HG03066 (cell line): ENCODE data around the gene MC4R.
"Not testable (repeated sequence)": the region's sequence is repeated elsewhere in the genome, so short reads cannot be mapped to it uniquely, and the experiment has no call there.

Experiments used
- ATAC-seq: cut with Tn5 transposase; IDR thresholded peaks from one replicate; pipeline ENCODE4 v1.9.1; 2021; ENCODE audit warnings: low read depth; ENCODE audit not compliant: unreplicated experiment

Gene MC4R

GRCh38 chr18:60372596-60372995, at the start of gene MC4R:
Gene MC4R (minus strand): TSS chr18:60372775. CDS start chr18:60372349, 426 bp downstream.
- ATAC-seq = no peak

GRCh38 chr18:60422306-60422705, 49.7 kb upstream of the MC4R start:
- not testable (repeated sequence) for ATAC-seq

GRCh38 chr18:60421356-60422118, 49.0 kb upstream of the MC4R start:
- ATAC-seq = no peak

GRCh38 chr18:60417946-60418345, 45.4 kb upstream of the MC4R start:
- no peak for ATAC-seq

GRCh38 chr18:60413944-60414547, 41.5 kb upstream of the MC4R start:
- ATAC-seq = no peak

GRCh38 chr18:60411715-60412114, 39.1 kb upstream of the MC4R start:
- no peak for ATAC-seq

- ATAC-seq = no peak
Observed at GRCh38 chr18:60406721-60407120, 34.1 kb upstream of the MC4R start.

GRCh38 chr18:60404486-60405085, 32.0 kb upstream of the MC4R start:
- ATAC-seq = no peak

GRCh38 chr18:60401346-60401745, 28.8 kb upstream of the MC4R start:
- ATAC-seq = no peak

- no peak for ATAC-seq
Observed at GRCh38 chr18:60391571-60392226, 19.1 kb upstream of the MC4R start.

- ATAC-seq = no peak
Observed at GRCh38 chr18:60389314-60389713, 16.7 kb upstream of the MC4R start.

GRCh38 chr18:60385693-60386092, 13.1 kb upstream of the MC4R start:
- ATAC-seq = no peak

- ATAC-seq = no peak
Observed at GRCh38 chr18:60383893-60384292, 11.3 kb upstream of the MC4R start.

- no peak for ATAC-seq
Observed at GRCh38 chr18:60377778-60378469, 5.3 kb upstream of the MC4R start.

- no peak for ATAC-seq
Observed at GRCh38 chr18:60372132-60372531, 443 bp downstream of the MC4R start.

- no peak for ATAC-seq
Observed at GRCh38 chr18:60358516-60358915, 14.1 kb downstream of the MC4R start.

- ATAC-seq = no peak
Observed at GRCh38 chr18:60350941-60351340, 21.6 kb downstream of the MC4R start.

GRCh38 chr18:60350150-60350549, 22.4 kb downstream of the MC4R start:
- no peak for ATAC-seq

- ATAC-seq = no peak
Observed at GRCh38 chr18:60347526-60348045, 25.0 kb downstream of the MC4R start.

GRCh38 chr18:60339018-60339417, 33.6 kb downstream of the MC4R start:
- no peak for ATAC-seq
